Hematopoietic multipotent progenitor cell treated with erythropoietin and hydrocortisone succinate and interleukin-3 and kit ligand, for 6 days (in vitro differentiated cells): ENCODE data around the gene PCDHA1.

Experiments
- DNase-seq: peaks from one replicate; pipeline ENCODE4 v3.0.0-alpha.2; 2015

The PCDHA1 gene

DNA sequence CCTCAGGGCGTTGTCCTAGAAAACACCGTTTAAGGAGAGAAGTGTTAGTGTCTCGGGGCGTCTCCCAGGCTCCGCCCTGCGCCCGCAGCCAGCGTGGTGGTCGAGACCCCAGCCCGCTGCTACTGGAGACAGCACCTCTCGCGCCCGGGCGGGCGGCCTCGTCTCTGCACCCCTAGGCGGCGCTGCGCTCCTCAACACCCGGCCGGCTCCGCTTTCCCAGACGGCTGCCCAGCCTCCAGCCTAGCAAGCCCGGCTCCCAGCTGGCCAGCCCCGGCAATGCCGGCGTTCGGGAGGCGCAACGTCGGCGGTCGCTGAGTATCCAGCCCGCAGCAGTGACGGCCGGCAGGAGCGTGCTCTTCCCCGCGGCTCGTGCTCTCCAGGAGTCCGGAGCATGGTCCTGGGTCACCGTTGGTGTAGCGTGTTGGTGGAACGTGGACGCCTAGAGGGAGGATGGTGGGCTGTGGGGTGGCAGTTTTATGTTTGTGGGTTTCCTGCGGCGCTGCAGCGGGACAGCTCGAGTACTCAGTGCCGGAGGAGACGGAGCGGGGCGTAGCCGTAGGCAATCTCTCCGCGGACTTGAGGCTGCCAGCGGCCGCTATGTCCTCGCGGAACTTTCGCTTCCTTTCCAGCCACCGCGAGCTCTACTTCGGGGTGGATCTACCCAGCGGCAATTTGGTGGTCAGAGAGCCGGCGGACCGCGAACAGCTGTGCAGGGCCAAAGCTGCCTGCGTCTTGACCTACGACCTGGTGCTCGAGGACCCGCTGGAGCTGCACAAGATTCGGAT, 140.7 kb downstream of the PCDHA1 start:
- DNase-seq = peak; percentile 8

DNA sequence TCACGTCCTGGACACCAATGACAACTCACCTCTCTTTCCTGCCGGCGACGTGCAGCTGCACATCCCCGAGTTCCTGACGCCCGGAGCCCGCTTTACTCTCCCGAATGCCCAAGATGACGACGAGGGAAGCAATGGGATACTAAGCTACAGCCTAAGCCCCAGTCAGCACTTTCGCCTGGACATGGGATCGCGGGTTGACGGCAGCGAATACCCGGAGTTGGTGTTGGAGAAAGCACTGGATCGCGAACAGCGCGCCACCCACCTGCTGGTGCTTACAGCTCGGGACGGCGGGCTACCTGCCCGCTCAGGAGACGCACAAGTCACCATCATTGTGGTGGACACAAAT, 141.3 kb downstream of the PCDHA1 start:
- no peak for DNase-seq

DNA sequence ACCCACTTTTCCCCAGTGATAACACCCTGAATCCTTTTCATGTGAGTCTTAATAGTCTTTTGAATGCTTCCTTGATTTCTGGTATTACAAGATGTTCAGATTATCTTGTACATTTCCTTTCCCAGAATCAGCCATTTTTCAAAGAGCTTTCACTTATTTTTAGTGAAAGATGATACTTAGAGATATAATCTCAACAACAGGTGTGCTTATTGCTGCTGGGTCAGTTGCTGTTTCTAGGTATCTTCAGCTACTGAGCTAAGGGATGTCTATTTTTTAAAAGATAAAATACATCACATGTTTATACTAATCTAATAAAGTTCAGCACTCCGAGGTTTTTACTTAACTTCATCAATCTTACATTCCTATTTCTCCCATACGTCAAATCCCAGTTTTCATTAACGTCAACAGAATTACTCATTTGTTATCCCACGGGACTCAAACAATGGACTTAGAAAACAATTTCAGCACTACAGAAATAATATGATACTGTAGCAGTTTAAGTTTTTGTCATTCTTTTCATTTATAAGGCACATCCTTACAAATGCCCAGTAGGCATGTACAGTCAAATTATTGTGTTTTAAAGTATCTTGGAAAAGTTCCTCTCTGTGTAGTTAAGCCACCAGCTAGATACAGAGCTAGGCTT, 149.1 kb downstream of the PCDHA1 start:
- DNase-seq = no peak

DNA sequence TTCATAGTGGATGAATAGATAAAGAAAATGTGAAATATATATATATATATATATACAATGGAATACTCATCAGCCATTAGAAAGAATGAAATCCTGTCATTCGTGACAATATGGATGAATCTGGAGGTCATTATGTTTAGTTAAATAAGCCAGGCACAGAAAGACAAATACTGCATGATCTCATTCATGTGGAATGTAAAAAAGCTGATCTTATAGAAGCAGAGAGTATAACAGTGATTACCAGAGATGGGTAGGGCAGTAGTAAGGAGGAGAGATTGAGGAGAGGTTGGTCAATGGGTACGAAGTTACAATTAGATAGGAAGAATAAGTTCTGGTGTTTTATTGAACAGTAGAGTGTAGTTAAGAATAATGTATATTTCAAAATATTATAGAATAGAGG, 160.6 kb downstream of the PCDHA1 start:
- no peak for DNase-seq

- DNase-seq = no peak
These were observed 165.7 kb downstream of the PCDHA1 start for GRCh38 chr5:140951636-140952035.

DNA sequence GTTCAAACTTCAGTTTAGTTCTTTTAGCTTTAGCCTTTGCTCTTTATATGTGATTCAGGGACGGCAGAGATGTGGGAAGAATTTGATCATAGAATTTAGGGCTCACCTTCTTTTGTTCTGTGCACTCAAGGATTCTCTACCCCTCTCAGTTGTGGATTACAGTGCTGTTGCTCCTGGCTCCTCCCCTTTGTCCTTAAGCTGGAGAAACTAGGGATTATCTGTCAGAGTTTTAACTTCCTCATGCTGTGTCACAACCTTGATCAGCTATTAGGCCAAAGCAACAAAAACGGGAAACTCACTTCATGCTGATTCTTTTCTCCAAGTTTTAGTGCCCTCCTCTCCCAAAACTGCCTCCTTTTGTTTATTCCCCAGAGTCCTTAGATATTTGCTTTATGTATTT, 167.3 kb downstream of the PCDHA1 start:
- DNase-seq = no peak

- no peak for DNase-seq
These were observed 176.2 kb downstream of the PCDHA1 start for GRCh38 chr5:140962190-140962589.

- DNase-seq = no peak
These were observed 178.4 kb downstream of the PCDHA1 start for GRCh38 chr5:140964356-140964755.

DNA sequence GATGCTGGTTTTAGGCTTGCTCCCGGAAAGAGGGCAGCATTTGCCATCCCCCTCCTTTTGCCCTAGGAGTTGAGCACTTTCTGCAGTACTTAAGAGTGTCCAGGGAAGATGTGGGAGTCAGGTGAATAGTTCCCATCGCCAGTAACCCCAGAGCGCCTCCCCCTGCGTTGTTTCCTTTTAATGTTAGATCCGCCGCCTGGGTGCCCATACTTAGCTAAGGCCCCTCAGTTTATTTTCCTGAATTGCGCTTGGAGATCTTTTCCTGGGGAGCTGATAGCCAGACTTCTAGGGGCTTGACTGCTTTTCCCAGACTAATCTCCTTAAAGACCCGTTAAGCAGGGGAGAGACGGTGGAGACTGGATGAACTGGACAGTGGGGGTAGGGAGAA, 180.0 kb downstream of the PCDHA1 start:
- DNase-seq = no peak

DNA sequence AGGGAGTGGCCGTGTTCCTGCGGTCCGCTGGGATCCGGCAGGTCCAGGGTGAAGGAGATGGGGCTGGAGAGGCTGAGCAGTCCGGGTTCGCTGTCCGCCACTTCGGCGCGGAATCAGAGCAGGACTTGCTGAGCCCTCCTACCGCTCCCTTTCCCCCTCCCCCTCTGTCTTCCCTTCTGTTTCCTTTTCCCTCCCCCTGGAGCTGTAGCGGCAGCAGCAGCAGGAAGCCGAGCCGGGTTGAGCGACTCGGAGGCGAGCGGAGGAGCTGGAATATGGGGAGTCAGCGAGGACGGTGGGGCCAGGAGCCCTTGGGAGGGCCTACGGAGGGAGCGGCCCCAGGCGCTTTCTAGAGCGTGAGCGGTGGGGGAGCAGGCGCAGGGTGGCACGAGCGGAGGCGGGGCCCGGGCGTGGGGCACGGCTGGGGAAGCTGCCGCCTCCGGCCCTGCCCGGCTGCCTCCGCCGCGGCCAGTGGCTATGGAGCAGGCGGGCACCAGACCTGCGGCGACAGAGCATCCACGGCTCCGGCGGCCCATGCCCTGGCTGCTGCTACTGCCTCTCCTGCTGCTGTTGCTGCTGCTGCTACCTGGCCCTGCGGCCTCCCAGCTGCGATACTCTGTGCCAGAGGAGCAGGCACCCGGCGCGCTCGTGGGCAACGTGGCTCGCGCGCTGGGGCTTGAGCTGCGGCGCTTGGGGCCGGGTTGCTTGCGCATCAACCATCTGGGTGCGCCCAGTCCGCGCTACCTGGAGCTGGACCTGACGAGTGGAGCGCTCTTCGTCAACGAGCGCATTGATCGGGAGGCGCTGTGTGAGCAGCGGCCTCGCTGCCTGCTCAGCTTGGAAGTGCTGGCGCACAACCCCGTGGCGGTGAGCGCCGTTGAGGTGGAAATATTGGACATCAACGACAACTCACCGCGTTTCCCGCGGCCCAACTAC, 180.6 kb downstream of the PCDHA1 start, which contains the start of gene PCDHAC2:
Gene PCDHAC2 (plus strand): TSS at position 184 of the 933 bp plus-strand sequence. CDS start 291 bp downstream, at position 475.
- no peak for DNase-seq

- no peak for DNase-seq
These were observed 181.4 kb downstream of the PCDHA1 start for GRCh38 chr5:140967226-140967893.

DNA sequence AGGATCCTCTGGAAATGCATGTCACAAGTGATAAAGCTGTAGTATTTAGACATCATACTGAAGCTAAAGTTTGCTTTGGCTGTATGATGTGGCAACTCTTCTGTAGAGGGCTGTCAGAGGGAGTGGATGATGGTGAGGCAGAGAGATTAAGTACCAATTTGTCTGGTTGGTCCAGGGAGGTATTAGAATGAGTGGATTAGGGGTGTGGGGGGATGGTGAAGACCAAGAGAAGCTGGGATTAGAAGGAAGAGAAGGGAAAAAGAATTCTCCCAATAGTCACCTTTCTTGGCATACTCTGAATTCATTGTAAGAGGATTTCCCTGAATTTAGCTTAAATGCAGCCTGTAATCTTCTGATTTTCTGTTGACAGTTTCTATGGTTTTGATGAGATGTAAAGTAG, 183.9 kb downstream of the PCDHA1 start:
- no peak for DNase-seq

DNA sequence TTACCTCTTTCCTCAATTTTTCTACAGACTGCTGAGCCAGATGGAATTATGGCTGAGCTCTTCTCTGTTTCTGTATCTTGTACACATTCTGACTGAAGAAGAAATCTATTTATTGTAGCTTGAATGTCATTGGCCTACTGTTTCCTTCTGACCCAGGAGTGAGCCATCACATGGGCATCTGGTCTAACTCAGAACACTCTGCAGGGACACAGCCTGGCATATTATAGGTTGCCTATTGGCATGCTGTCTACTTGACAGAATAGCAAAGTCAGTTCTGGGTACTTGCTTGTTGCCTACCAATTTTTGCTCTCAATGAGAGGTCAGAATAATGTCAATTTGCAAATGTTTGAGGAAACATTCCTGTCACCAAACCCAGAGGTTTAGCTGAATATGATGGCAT, 187.6 kb downstream of the PCDHA1 start:
- no peak for DNase-seq

GRCh38 chr5:140977003-140977402, 191.1 kb downstream of the PCDHA1 start:
- DNase-seq = no peak

- DNase-seq = no peak
These were observed 192.3 kb downstream of the PCDHA1 start for GRCh38 chr5:140978260-140978659.

- no peak for DNase-seq
These were observed 193.0 kb downstream of the PCDHA1 start for GRCh38 chr5:140978983-140979382.

DNA sequence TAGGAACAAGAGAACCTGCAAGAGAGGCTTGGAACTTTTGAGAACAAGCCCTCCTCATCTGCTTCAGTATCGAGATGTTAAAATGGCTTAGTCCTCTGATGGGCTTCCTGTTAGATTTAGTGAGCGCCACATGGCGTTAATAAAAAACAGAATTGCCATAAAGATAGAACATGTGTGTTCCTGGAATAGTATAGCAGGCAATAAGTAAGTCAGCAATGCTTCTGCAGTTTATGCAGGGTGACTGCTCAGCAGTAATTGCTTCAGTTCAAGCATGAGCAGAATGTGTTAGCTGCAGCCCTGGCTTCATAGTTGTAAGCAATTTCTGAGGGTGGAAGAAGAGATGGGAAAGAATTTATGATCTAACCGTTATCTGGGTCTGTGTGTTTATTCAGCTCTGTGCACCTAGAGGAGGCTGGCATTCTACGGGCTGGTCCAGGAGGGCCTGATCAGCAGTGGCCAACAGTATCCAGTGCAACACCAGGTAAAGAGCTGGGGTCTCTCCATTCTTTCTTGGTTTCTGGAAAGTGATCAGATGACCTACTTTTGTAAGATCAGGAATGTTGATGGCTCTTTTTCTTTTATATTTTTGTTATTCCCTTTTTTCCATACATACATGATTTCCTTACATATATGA, 196.3 kb downstream of the PCDHA1 start:
- DNase-seq = no peak

DNA sequence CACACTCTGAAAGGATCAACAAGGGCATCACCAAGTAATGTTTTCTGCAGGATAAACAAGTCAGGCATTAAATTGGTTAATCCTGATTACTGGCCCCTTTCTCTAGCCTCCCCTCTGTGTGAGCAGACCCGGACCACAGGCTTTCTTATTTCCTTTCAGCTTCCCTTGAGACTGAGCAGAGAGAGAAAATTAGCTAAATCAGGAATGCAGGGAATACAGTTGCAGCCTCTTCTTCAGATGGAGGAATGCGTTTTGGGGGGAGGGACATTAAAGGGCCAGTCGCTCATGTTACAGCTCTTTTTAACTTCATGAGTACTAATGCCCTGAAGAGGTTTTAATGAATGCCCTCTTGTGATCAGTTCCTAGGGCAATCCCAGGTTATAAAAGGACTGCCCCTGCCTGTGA, 200.2 kb downstream of the PCDHA1 start:
- no peak for DNase-seq

- no peak for DNase-seq
These were observed 202.2 kb downstream of the PCDHA1 start for GRCh38 chr5:140988100-140988499.

DNA sequence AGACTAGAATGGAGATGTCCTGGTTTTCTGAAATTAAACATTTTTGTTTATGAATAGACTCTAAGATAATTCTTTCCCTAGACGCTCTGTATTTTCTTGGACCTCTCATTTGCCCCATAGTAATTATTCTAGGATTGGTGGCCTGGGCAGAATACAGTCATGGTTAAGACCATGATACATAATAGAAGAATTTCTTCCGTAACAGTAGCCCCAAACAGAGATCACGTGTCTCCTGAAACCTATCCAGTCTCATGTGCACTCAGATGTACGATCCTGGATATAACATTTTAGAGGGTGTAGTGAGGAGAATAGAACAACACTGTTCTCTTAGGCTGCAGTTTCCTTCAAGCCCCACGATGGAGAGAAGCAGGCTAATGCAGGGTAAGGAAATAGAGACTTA, 202.7 kb downstream of the PCDHA1 start:
- no peak for DNase-seq

DNA sequence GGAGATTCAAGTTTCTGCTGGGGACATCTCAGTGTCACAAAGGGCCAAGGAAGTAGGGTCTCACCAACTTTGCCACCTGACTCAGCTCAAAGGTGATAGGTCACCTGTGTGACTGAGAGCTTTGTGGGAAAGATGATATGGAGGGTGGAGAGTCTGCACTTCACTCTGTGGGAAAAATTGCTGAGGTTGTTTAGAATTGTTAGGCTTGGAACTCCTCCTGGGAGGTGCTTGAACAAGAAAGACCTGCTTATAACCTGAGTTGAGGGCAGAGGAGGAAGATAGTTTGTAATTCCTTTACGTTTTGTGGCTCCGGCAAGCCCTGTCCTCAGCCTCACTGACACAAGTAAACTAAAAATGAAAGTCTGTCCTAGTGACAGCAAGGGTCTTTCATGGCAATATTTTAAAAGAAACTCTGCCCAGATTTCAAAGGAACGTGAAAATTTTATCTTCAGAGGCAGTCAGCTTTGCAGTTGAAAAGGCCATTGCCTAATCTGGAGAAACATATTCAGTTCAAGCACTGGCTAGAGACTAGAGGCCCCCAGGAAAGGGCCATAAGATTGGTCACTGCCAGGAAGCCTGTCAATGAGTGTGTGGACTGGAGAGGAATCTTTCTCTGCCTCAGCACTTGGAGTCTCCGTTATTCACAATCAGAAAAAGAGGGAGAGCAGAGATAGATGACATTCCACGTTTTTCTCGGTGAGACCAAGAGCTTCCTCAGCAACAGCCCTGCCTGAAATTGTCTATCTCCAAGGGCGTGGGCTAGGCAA, 203.5 kb downstream of the PCDHA1 start:
- no peak for DNase-seq

GRCh38 chr5:140992828-140993227, 206.9 kb downstream of the PCDHA1 start:
- no peak for DNase-seq
